Upper lobe of right lung (tissue), 1 donor: ENCODE results near the gene PDLIM1. TPM values are rescaled to one million over a fixed set of nuclear protein-coding genes. Genes with fewer than 3 reads are reported as not detected.

ENCODE experiments used
- ATAC-seq: fragments of 200-7000 bp; cut with Tn5 transposase; one replicate; pipeline ENCODE4 v1.9.1; 2020; ENCODE audit warnings: mild to moderate bottlenecking, moderate library complexity
- DNase-seq: peaks from one replicate; pipeline ENCODE4 v3.0.0-alpha.2; 2020
- H3K27ac ChIP-seq: fragments of 200-600 bp; one replicate; pipeline ENCODE4 v1.8.0; 2022
- H3K27me3 ChIP-seq: fragments of 200-600 bp; one replicate; pipeline ENCODE4 v1.8.0; 2022; ENCODE audit warnings: mild to moderate bottlenecking
- H3K36me3 ChIP-seq: fragments of 200-600 bp; one replicate; pipeline ENCODE4 v1.8.0; 2022
- H3K4me1 ChIP-seq: fragments of 200-600 bp; one replicate; pipeline ENCODE4 v1.8.0; 2022
- H3K4me3 ChIP-seq: fragments of 200-600 bp; one replicate; pipeline ENCODE4 v1.8.0; 2022; ENCODE audit warnings: mild to moderate bottlenecking
- H3K9me3 ChIP-seq: fragments of 200-600 bp; one replicate; pipeline ENCODE4 v1.8.0; 2022
- CTCF ChIP-seq: fragments of 200-600 bp; IDR thresholded peaks from one replicate; pipeline ENCODE4 v1.8.0; 2022; ENCODE audit warnings: antibody characterized with exemption
- intact Hi-C: fragments of 100-400 bp; cut with DNase I; formaldehyde crosslinking; loops from one replicate; pipeline ENCODE4 v1.11.0; 2022
- total RNA-seq: library from RNA; stranded (reverse); fragmentation: NEBNext Ultra II Directional; extraction: Animal tissue kit (Norgen Biotek cat#: 25700); gene quantifications from one replicate; pipeline ENCODE4 v1.2.1, GENCODE V29; 2021
- donor health status: DM: no; HTN: yes; CAD: no; lungs with severe emphysema.

Gene PDLIM1
- total RNA-seq, 1 donor from 2014 or later: 190 TPM

GRCh38 chr10:95335933-95336699 lies 45.3 kb upstream of the PDLIM1 start:
- no peak for TF ChIP-seq CTCF
- intact Hi-C loops: no loop called here
- Histone ChIP-seq H3K27ac (peak overlapping the region; percentile 76), H3K4me1 (peaks cover 10% of the 10 kb centered on the region), H3K27me3 (no peaks in the 10 kb centered on the region), H3K9me3 (no peaks in the 10 kb centered on the region), H3K36me3 (no peaks in the 10 kb centered on the region), H3K4me3 (no peak overlapping the region)
- no peak for DNase-seq
- peak; percentile 9 for ATAC-seq

GRCh38 chr10:95334805-95335144 lies 44.0 kb upstream of the PDLIM1 start:
- H3K27me3 ChIP-seq: no peaks in the 10 kb centered on the region
- H3K4me3 ChIP-seq: no peak overlapping the region
- no peaks in the 10 kb centered on the region for H3K9me3 ChIP-seq
- intact Hi-C loops: no loop called here
- ATAC-seq (no peak), DNase-seq (no peak)
- no peaks in the 10 kb centered on the region for H3K36me3 ChIP-seq
- TF ChIP-seq CTCF: no peak
- H3K4me1 ChIP-seq: peaks cover 10% of the 10 kb centered on the region
- peak overlapping the region; percentile 76 for H3K27ac ChIP-seq

GRCh38 chr10:95333997-95334804 lies 43.4 kb upstream of the PDLIM1 start:
- Histone ChIP-seq H3K9me3 (no peaks in the 10 kb centered on the region), H3K27ac (peak overlapping the region; percentile 80), H3K4me3 (no peak overlapping the region), H3K36me3 (no peaks in the 10 kb centered on the region), H3K27me3 (no peaks in the 10 kb centered on the region), H3K4me1 (peaks cover 10% of the 10 kb centered on the region)
- DNase-seq: no peak
- peak; percentile 75 for ATAC-seq
- no peak for TF ChIP-seq CTCF
- intact Hi-C loops: no loop called here

GRCh38 chr10:95332666-95333249 lies 42.0 kb upstream of the PDLIM1 start:
- Histone ChIP-seq H3K36me3 (no peaks in the 10 kb centered on the region), H3K27ac (no peak overlapping the region), H3K27me3 (no peaks in the 10 kb centered on the region), H3K4me1 (peaks cover 14% of the 10 kb centered on the region), H3K9me3 (no peaks in the 10 kb centered on the region), H3K4me3 (no peak overlapping the region)
- no peak for TF ChIP-seq CTCF
- intact Hi-C loops: no loop called here
- DNase-seq: no peak
- no peak for ATAC-seq

- intact Hi-C loops: no loop called here
- Histone ChIP-seq H3K4me3 (no peak overlapping the region), H3K36me3 (no peaks in the 10 kb centered on the region), H3K4me1 (peaks cover 14% of the 10 kb centered on the region), H3K9me3 (no peaks in the 10 kb centered on the region), H3K27me3 (no peaks in the 10 kb centered on the region), H3K27ac (no peak overlapping the region)
- no peak for TF ChIP-seq CTCF
- DNase-seq (no peak), ATAC-seq (no peak)
These were observed 40.9 kb upstream of the PDLIM1 start for GRCh38 chr10:95331596-95332130.
